Trophoblast cell (in vitro differentiated cells and primary cell): ENCODE measurements around the gene PTPRN2.
"Not testable (repeated sequence)": the region's sequence is repeated elsewhere in the genome, so short reads cannot be mapped to it uniquely, and the experiment has no call there.

Experiments used
- DNase-seq, 2 donors: peaks; one replicate each; pipeline ENCODE4 v3.0.0-alpha.2; 2016
- H2AFZ ChIP-seq: 2 replicates; pipeline ENCODE4 v1.6.1; 2013; ENCODE audit warnings: low read length, moderate library complexity, mild to moderate bottlenecking; ENCODE audit not compliant: insufficient read depth, poor library complexity
- H2AK5ac ChIP-seq: 2 replicates; pipeline ENCODE4 v1.6.1; 2013; ENCODE audit warnings: mild to moderate bottlenecking, low read length
- H2BK120ac ChIP-seq: 2 replicates; pipeline ENCODE4 v1.6.1; 2013; ENCODE audit warnings: low read length, mild to moderate bottlenecking, moderate library complexity; ENCODE audit not compliant: insufficient read depth, poor library complexity
- H2BK12ac ChIP-seq: 2 replicates; pipeline ENCODE4 v1.6.1; 2013; ENCODE audit warnings: mild to moderate bottlenecking, low read length, moderate library complexity
- H2BK5ac ChIP-seq: 2 replicates; pipeline ENCODE4 v1.6.1; 2013; ENCODE audit warnings: low read length, low read depth, moderate library complexity, mild to moderate bottlenecking; ENCODE audit not compliant: poor library complexity
- H3K14ac ChIP-seq: 2 replicates; pipeline ENCODE4 v1.6.1; 2013; ENCODE audit warnings: mild to moderate bottlenecking, low read length
- H3K18ac ChIP-seq: 2 replicates; pipeline ENCODE4 v1.6.1; 2013; ENCODE audit warnings: mild to moderate bottlenecking, low read length
- H3K23ac ChIP-seq: 2 replicates; pipeline ENCODE4 v1.6.1; 2013; ENCODE audit warnings: low read length
- H3K27ac ChIP-seq: 2 replicates; pipeline ENCODE4 v1.5.1; 2013; ENCODE audit warnings: low read depth, mild to moderate bottlenecking, inconsistent platforms, low read length, moderate library complexity
- H3K27me3 ChIP-seq: 2 replicates; pipeline ENCODE4 v1.6.1; 2013; ENCODE audit warnings: inconsistent platforms, mild to moderate bottlenecking, low read length, moderate library complexity; ENCODE audit not compliant: insufficient read depth
- H3K36me3 ChIP-seq, 2 experiments: 1 replicate in 1 of 2; 2 replicates in 1 of 2; pipeline ENCODE4 v1.6.1; 2013; ENCODE audit warnings: low read length in 2 of 2, mild to moderate bottlenecking in 2 of 2, moderate library complexity in 1 of 2; ENCODE audit not compliant: insufficient read depth in 2 of 2, control insufficient read depth in 1 of 2
- H3K4ac ChIP-seq: 2 replicates; pipeline ENCODE4 v1.6.1; 2013; ENCODE audit warnings: low read depth, mild to moderate bottlenecking, low read length, moderate library complexity
- H3K4me1 ChIP-seq, 2 experiments: 1 replicate in 1 of 2; 2 replicates in 1 of 2; pipeline ENCODE4 v1.6.1; 2013; ENCODE audit warnings: low read length in 2 of 2, mild to moderate bottlenecking in 2 of 2, moderate library complexity in 1 of 2; ENCODE audit not compliant: insufficient read depth in 2 of 2, control insufficient read depth in 1 of 2
- H3K4me2 ChIP-seq: 2 replicates; pipeline ENCODE4 v1.6.1; 2013; ENCODE audit warnings: inconsistent platforms, mild to moderate bottlenecking, low read length, moderate library complexity
- H3K4me3 ChIP-seq: 2 replicates; pipeline ENCODE4 v1.5.1; 2013; ENCODE audit warnings: mild to moderate bottlenecking, low read depth, low read length, inconsistent platforms
- H3K79me1 ChIP-seq: one replicate; pipeline ENCODE4 v1.6.1; 2013; ENCODE audit warnings: low read length
- H3K79me2 ChIP-seq: 2 replicates; pipeline ENCODE4 v1.6.1; 2013; ENCODE audit warnings: low read length, mild to moderate bottlenecking; ENCODE audit not compliant: control insufficient read depth, insufficient read depth, poor library complexity
- H3K9ac ChIP-seq: 2 replicates; pipeline ENCODE4 v1.6.1; 2013; ENCODE audit warnings: mild to moderate bottlenecking, low read length
- H3K9me3 ChIP-seq: 2 replicates; pipeline ENCODE4 v1.6.1; 2013; ENCODE audit warnings: low read depth, mild to moderate bottlenecking, control low read depth, inconsistent platforms, low read length; ENCODE audit not compliant: insufficient read depth
- H4K12ac ChIP-seq: 2 replicates; pipeline ENCODE4 v1.6.1; 2013; ENCODE audit warnings: low read depth, mild to moderate bottlenecking, low read length, moderate library complexity
- H4K8ac ChIP-seq: 2 replicates; pipeline ENCODE4 v1.6.1; 2013; ENCODE audit warnings: low read depth, mild to moderate bottlenecking, low read length, moderate library complexity
- H4K91ac ChIP-seq: one replicate; pipeline ENCODE4 v1.6.1; 2013; ENCODE audit warnings: low read depth, mild to moderate bottlenecking, low read length, moderate library complexity
- WGBS: extraction: QIAGEN DNeasy Blood & Tissue Kit; methylation state at CpG from one replicate; pipeline ENCODE4 v1.1.7; 2013; ENCODE audit warnings: missing lambda C conversion rate; ENCODE audit not compliant: insufficient read length, insufficient coverage; ENCODE audit errors: extremely low coverage; 5-methylcytosine and 5-hydroxymethylcytosine counted together

PTPRN2 gene

GRCh38 chr7:158524286-158524685, 63.3 kb downstream of the PTPRN2 start:
- H3K79me2 ChIP-seq, H2AFZ ChIP-seq, H3K27me3 ChIP-seq, H2AK5ac ChIP-seq, H3K4me1 ChIP-seq, H3K9ac ChIP-seq, H3K79me1 ChIP-seq, H3K23ac ChIP-seq, H3K4me2 ChIP-seq, H4K91ac ChIP-seq, H2BK5ac ChIP-seq, H3K4ac ChIP-seq, H4K12ac ChIP-seq, H4K8ac ChIP-seq, H3K27ac ChIP-seq, H3K36me3 ChIP-seq, H3K18ac ChIP-seq, H2BK120ac ChIP-seq, H3K4me3 ChIP-seq, H2BK12ac ChIP-seq, H3K14ac ChIP-seq: not testable (repeated sequence)
- peaks cover 24% of the 10 kb centered on the region for H3K9me3 ChIP-seq
- no CpG with 5 or more reads among the region's 14 CpGs for WGBS
- peak in 1 of 2 donors; percentile 9 for DNase-seq

GRCh38 chr7:158523877-158524276, 63.7 kb downstream of the PTPRN2 start:
- H2BK12ac ChIP-seq, H4K12ac ChIP-seq, H3K4me3 ChIP-seq, H4K91ac ChIP-seq, H3K14ac ChIP-seq, H3K4me2 ChIP-seq, H3K9ac ChIP-seq, H3K18ac ChIP-seq, H2AFZ ChIP-seq, DNase-seq, H3K79me1 ChIP-seq, H2AK5ac ChIP-seq, H2BK120ac ChIP-seq, H3K4ac ChIP-seq, H3K79me2 ChIP-seq, H3K27ac ChIP-seq, H2BK5ac ChIP-seq, H3K36me3 ChIP-seq, H3K27me3 ChIP-seq, H4K8ac ChIP-seq, H3K23ac ChIP-seq, H3K4me1 ChIP-seq: not testable (repeated sequence)
- no CpG with 5 or more reads among the region's 11 CpGs for WGBS
- H3K9me3 ChIP-seq, result peaks cover 25% of the 10 kb centered on the region

- H3K36me3 ChIP-seq, H3K79me2 ChIP-seq, H4K8ac ChIP-seq, H2BK5ac ChIP-seq, H3K18ac ChIP-seq, H3K23ac ChIP-seq, H4K12ac ChIP-seq, H2BK120ac ChIP-seq, H2BK12ac ChIP-seq, H2AK5ac ChIP-seq, H3K4me3 ChIP-seq, H3K79me1 ChIP-seq, H3K4me2 ChIP-seq, H3K4me1 ChIP-seq, H3K27me3 ChIP-seq, H3K27ac ChIP-seq, H3K4ac ChIP-seq, H3K14ac ChIP-seq, H4K91ac ChIP-seq, H2AFZ ChIP-seq, H3K9ac ChIP-seq: not testable (repeated sequence)
- H3K9me3 ChIP-seq, result peaks cover 26% of the 10 kb centered on the region
- WGBS, result no CpG with 5 or more reads among the region's 26 CpGs
- peak; percentile 7 to 48 for DNase-seq
Observed at GRCh38 chr7:158523165-158523856, 64.3 kb downstream of the PTPRN2 start.

- not testable (repeated sequence) for H2BK12ac ChIP-seq, H3K18ac ChIP-seq, H3K9ac ChIP-seq, H4K8ac ChIP-seq, H2AFZ ChIP-seq, H4K91ac ChIP-seq, H3K27me3 ChIP-seq, H3K36me3 ChIP-seq, H2BK120ac ChIP-seq, H3K23ac ChIP-seq, H4K12ac ChIP-seq, H3K4me1 ChIP-seq, H2BK5ac ChIP-seq, H3K4ac ChIP-seq, H3K27ac ChIP-seq, H3K4me2 ChIP-seq, H3K79me2 ChIP-seq, H3K14ac ChIP-seq, DNase-seq, H2AK5ac ChIP-seq, H3K79me1 ChIP-seq
- Histone ChIP-seq H3K4me3 (peak overlapping the region; percentile 52), H3K9me3 (peaks cover 29% of the 10 kb centered on the region)
- WGBS, result no CpG with 5 or more reads among the region's 18 CpGs
Observed at GRCh38 chr7:158521795-158522194, 65.8 kb downstream of the PTPRN2 start.
